H9 (cell line): ENCODE measurements around the gene SLC13A5. TPM values are rescaled to one million over a fixed set of nuclear protein-coding genes. Genes with fewer than 3 reads are reported as not detected.

Experiments
- DNase-seq: peaks from one replicate; pipeline ENCODE4 v3.0.0-alpha.2; 2017
- H2AFZ ChIP-seq: one replicate; pipeline ENCODE4 v1.6.1; 2013; ENCODE audit warnings: mild to moderate bottlenecking, low read length, control low read depth, moderate library complexity
- H2AK5ac ChIP-seq: 2 replicates; pipeline ENCODE4 v1.6.1; 2013; ENCODE audit warnings: low read length, control low read depth, mixed read lengths; ENCODE audit not compliant: insufficient read length
- H2BK120ac ChIP-seq: one replicate; pipeline ENCODE4 v1.6.1; 2013; ENCODE audit warnings: low read depth, mild to moderate bottlenecking, low read length, control low read depth, inconsistent platforms; ENCODE audit not compliant: poor library complexity, severe bottlenecking
- H2BK12ac ChIP-seq: 2 replicates; pipeline ENCODE4 v1.6.1; 2013; ENCODE audit warnings: low read length, control low read depth, mixed read lengths, low read depth; ENCODE audit not compliant: insufficient read length
- H2BK15ac ChIP-seq: 2 replicates; pipeline ENCODE4 v1.6.1; 2013; ENCODE audit warnings: low read depth, low read length, control low read depth
- H2BK20ac ChIP-seq: one replicate; pipeline ENCODE4 v1.6.1; 2013; ENCODE audit warnings: low read depth, mild to moderate bottlenecking, low read length, control low read depth, inconsistent platforms; ENCODE audit not compliant: poor library complexity, severe bottlenecking
- H2BK5ac ChIP-seq: 2 replicates; pipeline ENCODE4 v1.6.1; 2013; ENCODE audit warnings: low read length, control low read depth, mixed read lengths; ENCODE audit not compliant: insufficient read length
- H3K14ac ChIP-seq: 2 replicates; pipeline ENCODE4 v1.6.1; 2013; ENCODE audit warnings: low read length, control low read depth; ENCODE audit not compliant: insufficient read depth
- H3K18ac ChIP-seq: 2 replicates; pipeline ENCODE4 v1.6.1; 2013; ENCODE audit warnings: low read depth, mild to moderate bottlenecking, mixed read lengths, low read length, control low read depth; ENCODE audit not compliant: insufficient read length
- H3K23ac ChIP-seq: 2 replicates; pipeline ENCODE4 v1.6.1; 2013; ENCODE audit warnings: low read length, control low read depth, mixed read lengths, low read depth; ENCODE audit not compliant: insufficient read length
- H3K23me2 ChIP-seq: 2 replicates; pipeline ENCODE4 v1.6.1; 2013; ENCODE audit warnings: low read depth, mild to moderate bottlenecking, mixed read lengths, low read length, control low read depth; ENCODE audit not compliant: insufficient read length, poor library complexity, severe bottlenecking
- H3K27ac ChIP-seq: 2 replicates; pipeline ENCODE4 v1.5.1; 2013; ENCODE audit warnings: low read length, control low read depth, mixed read lengths, low read depth; ENCODE audit not compliant: insufficient read length
- H3K27me3 ChIP-seq: 2 replicates; pipeline ENCODE4 v1.6.1; 2013; ENCODE audit warnings: low read length, control low read depth, inconsistent platforms; ENCODE audit not compliant: insufficient read depth
- H3K4ac ChIP-seq: 2 replicates; pipeline ENCODE4 v1.6.1; 2013; ENCODE audit warnings: low read depth, mild to moderate bottlenecking, control low read depth, inconsistent platforms, low read length, moderate library complexity
- H3K4me1 ChIP-seq: 2 replicates; pipeline ENCODE4 v1.6.1; 2013; ENCODE audit warnings: low read length, control low read depth, inconsistent platforms; ENCODE audit not compliant: insufficient read depth
- H3K4me2 ChIP-seq: 2 replicates; pipeline ENCODE4 v1.6.1; 2013; ENCODE audit warnings: low read length, control low read depth, mixed read lengths; ENCODE audit not compliant: insufficient read length, insufficient read depth
- H3K56ac ChIP-seq: 2 replicates; pipeline ENCODE4 v1.6.1; 2013; ENCODE audit warnings: low read depth, mild to moderate bottlenecking, mixed read lengths, low read length, control low read depth; ENCODE audit not compliant: insufficient read length
- H3K79me1 ChIP-seq: 2 replicates; pipeline ENCODE4 v1.6.1; 2013; ENCODE audit warnings: low read depth, mild to moderate bottlenecking, moderate library complexity, low read length, control low read depth, inconsistent platforms; ENCODE audit not compliant: insufficient read depth, poor library complexity, severe bottlenecking
- H3K79me2 ChIP-seq: 2 replicates; pipeline ENCODE4 v1.6.1; 2013; ENCODE audit warnings: low read length, control low read depth, inconsistent platforms; ENCODE audit not compliant: insufficient read depth
- H3K9ac ChIP-seq: 2 replicates; pipeline ENCODE4 v1.6.1; 2013; ENCODE audit warnings: low read length, control low read depth, mixed read lengths; ENCODE audit not compliant: insufficient read length; ENCODE audit errors: extremely low read depth
- H3K9me3 ChIP-seq: one replicate; pipeline ENCODE4 v1.6.1; 2013; ENCODE audit warnings: low read depth, low read length, inconsistent platforms; ENCODE audit not compliant: control insufficient read depth
- H3T11ph ChIP-seq: one replicate; pipeline ENCODE4 v1.6.1; 2013; ENCODE audit warnings: mild to moderate bottlenecking, low read length, control low read depth, inconsistent platforms
- H4K20me1 ChIP-seq: one replicate; pipeline ENCODE4 v1.6.1; 2013; ENCODE audit not compliant: control insufficient read depth, insufficient read length, insufficient read depth
- H4K5ac ChIP-seq: 2 replicates; pipeline ENCODE4 v1.6.1; 2013; ENCODE audit warnings: low read depth, mild to moderate bottlenecking, mixed read lengths, low read length, control low read depth; ENCODE audit not compliant: insufficient read length
- H4K8ac ChIP-seq: replicated peaks from 2 replicates; pipeline ENCODE4 v1.6.1; 2013; ENCODE audit warnings: low read length, control low read depth, mixed read lengths, low read depth; ENCODE audit not compliant: insufficient read length
- H4K91ac ChIP-seq: 2 replicates; pipeline ENCODE4 v1.6.1; 2013; ENCODE audit warnings: low read depth, mild to moderate bottlenecking, moderate library complexity, mixed read lengths, low read length, control low read depth; ENCODE audit not compliant: insufficient read length
- H3K27ac Mint-ChIP-seq, 3 experiments: 2 replicates in 2 of 3; 3 replicates in 1 of 3; pipeline ENCODE4 v1.8.0; 2020 to 2021; ENCODE audit warnings: mixed read lengths in 3 of 3, mild to moderate bottlenecking in 1 of 3, moderate library complexity in 1 of 3
- H3K27me3 Mint-ChIP-seq: 2 replicates; pipeline ENCODE4 v1.8.0; 2021; ENCODE audit warnings: low read depth, mild to moderate bottlenecking, moderate library complexity, mixed read lengths
- H3K36me3 Mint-ChIP-seq, 3 experiments: 2 replicates in 2 of 3; 3 replicates in 1 of 3; pipeline ENCODE4 v1.8.0; 2020 to 2021; ENCODE audit warnings: low read depth in 3 of 3, mixed read lengths in 3 of 3; ENCODE audit not compliant: insufficient read depth in 1 of 3
- H3K4me1 Mint-ChIP-seq, 2 experiments: 2 replicates each; pipeline ENCODE4 v1.8.0; 2020; ENCODE audit warnings: mixed read lengths in 2 of 2
- H3K4me3 Mint-ChIP-seq, 2 experiments: 2 replicates in 1 of 2; 3 replicates in 1 of 2; pipeline ENCODE4 v1.8.0; 2020 to 2021; ENCODE audit warnings: mild to moderate bottlenecking in 2 of 2, mixed read lengths in 2 of 2, moderate library complexity in 1 of 2
- H3K9me3 Mint-ChIP-seq, 2 experiments: 2 replicates in 1 of 2; 3 replicates in 1 of 2; pipeline ENCODE4 v1.8.0; 2020; ENCODE audit warnings: mild to moderate bottlenecking in 2 of 2, mixed read lengths in 2 of 2, moderate library complexity in 1 of 2
- WGBS: extraction: QIAGEN DNeasy Blood & Tissue Kit; methylation state at CpG from one replicate; pipeline ENCODE4 v1.1.7; 2013; ENCODE audit warnings: missing lambda C conversion rate, low lambda C conversion rate, mixed read lengths; ENCODE audit not compliant: insufficient read length; ENCODE audit errors: extremely low coverage; 5-methylcytosine and 5-hydroxymethylcytosine counted together
- total RNA-seq: library from RNA; stranded (reverse); gene quantifications from 2 replicates; pipeline ENCODE4 v1.2.1, GENCODE V29; 2021
- TF ChIP-seq, protein P1 (sequence below): fragments of 200-600 bp; sonication (generic); conservative IDR thresholded peaks from 3 replicates; pipeline ENCODE4 v1.8.0; 2021; ENCODE audit warnings: antibody characterized with exemption, mild to moderate bottlenecking

SLC13A5 gene
- total RNA-seq, 1 experiment from 2014 or later: 1.6 TPM

DNA sequence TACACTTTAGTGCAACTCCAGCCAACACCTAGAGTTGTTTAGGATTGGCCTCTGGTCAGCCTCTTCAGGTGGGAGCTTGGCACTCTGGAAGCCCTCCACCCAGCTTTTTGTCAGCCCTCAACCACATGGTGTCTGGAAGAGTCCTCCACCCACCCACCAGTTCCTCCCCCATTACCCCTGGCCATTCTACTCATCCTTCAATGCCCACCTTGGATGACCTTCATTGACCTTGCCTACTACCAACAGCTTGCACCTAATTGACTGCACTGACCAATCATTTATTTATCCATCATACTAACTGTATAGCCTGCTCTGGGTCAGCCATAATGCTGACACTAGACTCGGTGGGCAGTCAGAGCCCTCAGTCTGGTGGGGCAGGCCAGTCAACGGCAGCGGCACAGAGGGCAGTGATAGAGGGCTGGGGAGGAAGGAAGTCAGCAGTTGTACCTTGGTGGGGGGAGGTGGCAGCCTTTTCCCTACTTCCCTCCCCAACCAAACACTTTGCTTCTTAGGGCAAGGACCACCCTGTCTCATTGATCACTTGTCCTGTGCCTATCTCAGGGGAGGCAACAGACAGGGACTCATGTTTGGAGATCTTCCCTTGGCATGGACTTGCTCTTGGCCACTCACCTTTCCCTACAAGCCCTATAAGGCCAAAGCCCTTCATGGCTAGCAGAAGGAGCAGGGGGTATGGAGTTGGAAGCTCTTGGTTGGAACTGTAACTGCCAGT lies 29.3 kb downstream of the SLC13A5 start:
- Mint-ChIP-seq H3K9me3 (no peaks in the 10 kb centered on the region; a peak in 1 of 5 replicates), H3K36me3 (no peaks in the 10 kb centered on the region), H3K27me3 (peaks cover 9% of the 10 kb centered on the region), H3K27ac (no peak overlapping the region), H3K4me1 (no peaks in the 10 kb centered on the region), H3K4me3 (no peak overlapping the region)
- Histone ChIP-seq H3K4ac (no peak overlapping the region), H3K27me3 (no peaks in the 10 kb centered on the region), H2AK5ac (no peak overlapping the region), H4K91ac (no peak overlapping the region), H2BK15ac (no peak overlapping the region), H3T11ph (no peak overlapping the region), H3K79me2 (no peaks in the 10 kb centered on the region), H4K20me1 (no peaks in the 10 kb centered on the region), H3K27ac (no peak overlapping the region), H3K4me1 (no peaks in the 10 kb centered on the region), H3K56ac (no peak overlapping the region), H3K23me2 (no peaks in the 10 kb centered on the region), H3K18ac (no peak overlapping the region), H4K5ac (no peak overlapping the region), H3K14ac (no peak overlapping the region), H2AFZ (no peak overlapping the region), H3K9ac (no peak overlapping the region), H2BK5ac (no peak overlapping the region), H2BK12ac (no peak overlapping the region), H3K4me2 (no peak overlapping the region), H3K79me1 (no peaks in the 10 kb centered on the region), H3K9me3 (no peaks in the 10 kb centered on the region), H4K8ac (no peak overlapping the region), H2BK120ac (no peak overlapping the region), H3K23ac (no peak overlapping the region), H2BK20ac (no peak overlapping the region)
- TF ChIP-seq, protein P1, sequence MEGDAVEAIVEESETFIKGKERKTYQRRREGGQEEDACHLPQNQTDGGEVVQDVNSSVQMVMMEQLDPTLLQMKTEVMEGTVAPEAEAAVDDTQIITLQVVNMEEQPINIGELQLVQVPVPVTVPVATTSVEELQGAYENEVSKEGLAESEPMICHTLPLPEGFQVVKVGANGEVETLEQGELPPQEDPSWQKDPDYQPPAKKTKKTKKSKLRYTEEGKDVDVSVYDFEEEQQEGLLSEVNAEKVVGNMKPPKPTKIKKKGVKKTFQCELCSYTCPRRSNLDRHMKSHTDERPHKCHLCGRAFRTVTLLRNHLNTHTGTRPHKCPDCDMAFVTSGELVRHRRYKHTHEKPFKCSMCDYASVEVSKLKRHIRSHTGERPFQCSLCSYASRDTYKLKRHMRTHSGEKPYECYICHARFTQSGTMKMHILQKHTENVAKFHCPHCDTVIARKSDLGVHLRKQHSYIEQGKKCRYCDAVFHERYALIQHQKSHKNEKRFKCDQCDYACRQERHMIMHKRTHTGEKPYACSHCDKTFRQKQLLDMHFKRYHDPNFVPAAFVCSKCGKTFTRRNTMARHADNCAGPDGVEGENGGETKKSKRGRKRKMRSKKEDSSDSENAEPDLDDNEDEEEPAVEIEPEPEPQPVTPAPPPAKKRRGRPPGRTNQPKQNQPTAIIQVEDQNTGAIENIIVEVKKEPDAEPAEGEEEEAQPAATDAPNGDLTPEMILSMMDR: no peak
- DNase-seq: no peak
- WGBS: no CpG with 5 or more reads among the region's 3 CpGs
